ENCODE data around the gene BICRA. TPM values are rescaled to one million over a fixed set of nuclear protein-coding genes. Genes with fewer than 3 reads are reported as not detected.
A peak's percentile ranks its signal among the peaks of the same experiment; 100 is the strongest.

BICRA gene
- total and polyA plus RNA-seq, 9 of the 15 experiments (the other 6 are each of a cell fraction or from before 2014, with no cell fraction given), result 0.01 to 8.8 (median 1.2) TPM

DNA sequence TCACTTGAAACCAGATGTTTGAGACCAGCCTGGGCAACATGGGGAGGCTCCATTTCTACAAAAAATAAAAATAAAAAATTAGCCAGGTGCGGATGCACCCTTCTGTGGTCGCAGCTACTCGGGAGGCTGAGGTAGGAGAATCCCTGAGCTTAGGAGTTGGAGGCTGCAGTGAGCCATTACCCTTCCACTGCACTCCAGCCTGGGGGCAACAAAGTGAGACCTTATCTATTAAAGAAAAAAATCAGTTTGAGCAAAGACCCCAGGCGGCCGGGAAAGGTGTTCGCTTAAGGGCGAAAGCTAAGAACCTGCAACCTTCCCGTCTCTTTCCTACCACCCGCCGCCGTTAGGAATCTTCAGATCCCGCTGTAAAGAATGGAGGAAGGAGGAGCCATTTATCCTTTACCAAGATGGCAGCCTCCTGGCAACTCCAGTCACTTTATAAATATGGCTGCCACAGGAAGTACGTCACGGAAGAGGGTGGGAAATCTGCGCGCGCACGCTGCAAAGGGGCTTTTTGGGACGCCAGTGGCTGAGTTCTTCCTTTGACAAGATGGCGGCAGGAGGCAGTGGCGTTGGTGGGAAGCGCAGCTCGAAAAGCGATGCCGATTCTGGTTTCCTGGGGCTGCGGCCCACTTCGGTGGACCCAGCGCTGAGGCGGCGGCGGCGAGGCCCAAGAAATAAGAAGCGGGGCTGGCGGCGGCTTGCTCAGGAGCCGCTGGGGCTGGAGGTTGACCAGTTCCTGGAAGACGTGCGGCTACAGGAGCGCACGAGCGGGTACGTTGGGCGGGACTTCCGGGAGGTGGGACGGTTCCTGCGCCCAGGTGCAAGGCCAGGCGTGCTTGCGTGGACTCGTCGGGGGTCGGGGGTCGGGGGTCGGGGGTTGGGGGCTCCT, 136.3 kb downstream of the BICRA start, which contains the start of gene NOP53 (continued):
- TF ChIP-seq, protein P1, sequence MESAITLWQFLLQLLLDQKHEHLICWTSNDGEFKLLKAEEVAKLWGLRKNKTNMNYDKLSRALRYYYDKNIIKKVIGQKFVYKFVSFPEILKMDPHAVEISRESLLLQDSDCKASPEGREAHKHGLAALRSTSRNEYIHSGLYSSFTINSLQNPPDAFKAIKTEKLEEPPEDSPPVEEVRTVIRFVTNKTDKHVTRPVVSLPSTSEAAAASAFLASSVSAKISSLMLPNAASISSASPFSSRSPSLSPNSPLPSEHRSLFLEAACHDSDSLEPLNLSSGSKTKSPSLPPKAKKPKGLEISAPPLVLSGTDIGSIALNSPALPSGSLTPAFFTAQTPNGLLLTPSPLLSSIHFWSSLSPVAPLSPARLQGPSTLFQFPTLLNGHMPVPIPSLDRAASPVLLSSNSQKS (CRISPR knock-in tag; IDR thresholded peaks at IDR 0.05), result no peak
- TF ChIP-seq RBM17 (IDR thresholded peaks at IDR 0.05; ENCODE audit: borderline replicate concordance, low read depth, low read length) (no peak), ZNF212 (CRISPR knock-in tag; IDR thresholded peaks at IDR 0.05) (no peak), CBX1 (IDR thresholded peaks at IDR 0.05; ENCODE audit: low read depth) (no peak; the same call in 1 of the 2 replicates), SNRNP70 (optimal IDR thresholded peaks at IDR 0.05; ENCODE audit: low read depth, low read length) (no peak), MEIS2 (IDR thresholded peaks at IDR 0.05; ENCODE audit: partially characterized antibody) (peak; percentile 37), XRCC5 (IDR thresholded peaks at IDR 0.05; ENCODE audit: low read depth, low read length) (no peak), POLR2H (tag; IDR thresholded peaks at IDR 0.05; ENCODE audit: low read depth) (peak; percentile 94), ZSCAN32 (CRISPR knock-in tag; IDR thresholded peaks at IDR 0.05) (no peak), CXXC5 (CRISPR knock-in tag; IDR thresholded peaks at IDR 0.05) (peak; percentile 97), NFXL1 (CRISPR knock-in tag; IDR thresholded peaks at IDR 0.05) (no peak), ELF1 (tag; IDR thresholded peaks at IDR 0.05) (peak; percentile 85)
- TF ChIP-seq, protein P2, sequence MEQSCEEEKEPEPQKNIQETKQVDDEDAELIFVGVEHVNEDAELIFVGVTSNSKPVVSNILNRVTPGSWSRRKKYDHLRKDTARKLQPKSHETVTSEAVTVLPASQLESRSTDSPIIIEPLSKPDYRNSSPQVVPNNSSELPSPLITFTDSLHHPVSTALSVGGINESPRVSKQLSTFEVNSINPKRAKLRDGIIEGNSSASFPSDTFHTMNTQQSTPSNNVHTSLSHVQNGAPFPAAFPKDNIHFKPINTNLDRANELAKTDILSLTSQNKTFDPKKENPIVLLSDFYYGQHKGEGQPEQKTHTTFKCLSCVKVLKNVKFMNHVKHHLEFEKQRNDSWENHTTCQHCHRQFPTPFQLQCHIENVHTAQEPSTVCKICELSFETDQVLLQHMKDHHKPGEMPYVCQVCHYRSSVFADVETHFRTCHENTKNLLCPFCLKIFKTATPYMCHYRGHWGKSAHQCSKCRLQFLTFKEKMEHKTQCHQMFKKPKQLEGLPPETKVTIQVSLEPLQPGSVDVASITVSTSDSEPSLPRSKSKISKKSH (CRISPR knock-in tag; IDR thresholded peaks at IDR 0.05), result no peak
- TF ChIP-seq, protein P3, sequence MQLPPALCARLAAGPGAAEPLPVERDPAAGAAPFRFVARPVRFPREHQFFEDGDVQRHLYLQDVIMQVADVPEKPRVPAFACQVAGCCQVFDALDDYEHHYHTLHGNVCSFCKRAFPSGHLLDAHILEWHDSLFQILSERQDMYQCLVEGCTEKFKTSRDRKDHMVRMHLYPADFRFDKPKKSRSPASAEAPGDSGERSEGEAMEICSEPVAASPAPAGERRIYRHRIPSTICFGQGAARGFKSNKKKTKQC (CRISPR knock-in tag; IDR thresholded peaks at IDR 0.05), result peak; percentile 51; the same call in 1 of the 2 replicates
- TF ChIP-seq, protein P4, sequence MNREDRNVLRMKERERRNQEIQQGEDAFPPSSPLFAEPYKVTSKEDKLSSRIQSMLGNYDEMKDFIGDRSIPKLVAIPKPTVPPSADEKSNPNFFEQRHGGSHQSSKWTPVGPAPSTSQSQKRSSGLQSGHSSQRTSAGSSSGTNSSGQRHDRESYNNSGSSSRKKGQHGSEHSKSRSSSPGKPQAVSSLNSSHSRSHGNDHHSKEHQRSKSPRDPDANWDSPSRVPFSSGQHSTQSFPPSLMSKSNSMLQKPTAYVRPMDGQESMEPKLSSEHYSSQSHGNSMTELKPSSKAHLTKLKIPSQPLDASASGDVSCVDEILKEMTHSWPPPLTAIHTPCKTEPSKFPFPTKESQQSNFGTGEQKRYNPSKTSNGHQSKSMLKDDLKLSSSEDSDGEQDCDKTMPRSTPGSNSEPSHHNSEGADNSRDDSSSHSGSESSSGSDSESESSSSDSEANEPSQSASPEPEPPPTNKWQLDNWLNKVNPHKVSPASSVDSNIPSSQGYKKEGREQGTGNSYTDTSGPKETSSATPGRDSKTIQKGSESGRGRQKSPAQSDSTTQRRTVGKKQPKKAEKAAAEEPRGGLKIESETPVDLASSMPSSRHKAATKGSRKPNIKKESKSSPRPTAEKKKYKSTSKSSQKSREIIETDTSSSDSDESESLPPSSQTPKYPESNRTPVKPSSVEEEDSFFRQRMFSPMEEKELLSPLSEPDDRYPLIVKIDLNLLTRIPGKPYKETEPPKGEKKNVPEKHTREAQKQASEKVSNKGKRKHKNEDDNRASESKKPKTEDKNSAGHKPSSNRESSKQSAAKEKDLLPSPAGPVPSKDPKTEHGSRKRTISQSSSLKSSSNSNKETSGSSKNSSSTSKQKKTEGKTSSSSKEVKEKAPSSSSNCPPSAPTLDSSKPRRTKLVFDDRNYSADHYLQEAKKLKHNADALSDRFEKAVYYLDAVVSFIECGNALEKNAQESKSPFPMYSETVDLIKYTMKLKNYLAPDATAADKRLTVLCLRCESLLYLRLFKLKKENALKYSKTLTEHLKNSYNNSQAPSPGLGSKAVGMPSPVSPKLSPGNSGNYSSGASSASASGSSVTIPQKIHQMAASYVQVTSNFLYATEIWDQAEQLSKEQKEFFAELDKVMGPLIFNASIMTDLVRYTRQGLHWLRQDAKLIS (CRISPR knock-in tag; IDR thresholded peaks at IDR 0.05), result 0 out of 2 replicates have a peak, but pooled peaks have one; percentile 85
- TF ChIP-seq, protein P5, sequence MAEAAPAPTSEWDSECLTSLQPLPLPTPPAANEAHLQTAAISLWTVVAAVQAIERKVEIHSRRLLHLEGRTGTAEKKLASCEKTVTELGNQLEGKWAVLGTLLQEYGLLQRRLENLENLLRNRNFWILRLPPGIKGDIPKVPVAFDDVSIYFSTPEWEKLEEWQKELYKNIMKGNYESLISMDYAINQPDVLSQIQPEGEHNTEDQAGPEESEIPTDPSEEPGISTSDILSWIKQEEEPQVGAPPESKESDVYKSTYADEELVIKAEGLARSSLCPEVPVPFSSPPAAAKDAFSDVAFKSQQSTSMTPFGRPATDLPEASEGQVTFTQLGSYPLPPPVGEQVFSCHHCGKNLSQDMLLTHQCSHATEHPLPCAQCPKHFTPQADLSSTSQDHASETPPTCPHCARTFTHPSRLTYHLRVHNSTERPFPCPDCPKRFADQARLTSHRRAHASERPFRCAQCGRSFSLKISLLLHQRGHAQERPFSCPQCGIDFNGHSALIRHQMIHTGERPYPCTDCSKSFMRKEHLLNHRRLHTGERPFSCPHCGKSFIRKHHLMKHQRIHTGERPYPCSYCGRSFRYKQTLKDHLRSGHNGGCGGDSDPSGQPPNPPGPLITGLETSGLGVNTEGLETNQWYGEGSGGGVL (CRISPR knock-in tag; IDR thresholded peaks at IDR 0.05), result no peak

Measured in K562 (cell line).